CD4-positive, alpha-beta memory T cell (primary cell): Measurements from ENCODE around the gene PCBP1. TPM values are rescaled to one million over a fixed set of nuclear protein-coding genes. Genes with fewer than 3 reads are reported as not detected.
A peak's percentile ranks its signal among the peaks of the same experiment; 100 is the strongest.

ENCODE experiments used
- CTCF ChIA-PET: fragments of 350-600 bp; sonication (Branson Sonifier 250); formaldehyde crosslinking; loops from one replicate; lab custom pipeline; 2021; ENCODE audit warnings: inconsistent platforms; ENCODE audit not compliant: partially characterized antibody; lab: Charles Lee
- POLR2A ChIA-PET: fragments of 350-600 bp; sonication (Branson Sonifier 250); formaldehyde crosslinking; loops from one replicate; lab custom pipeline; 2021; ENCODE audit not compliant: partially characterized antibody; lab: Charles Lee
- DNase-seq, 5 donors: peaks; one replicate each; pipeline versions ENCODE4 v3.0.0 to v3.0.0-alpha.2; 2020 to 2022; ENCODE audit warnings: mixed read lengths in 1 of 5
- H3K27ac ChIP-seq: one replicate; pipeline ENCODE4 v1.7.0; 2013; ENCODE audit warnings: low read depth, low read length
- H3K27me3 ChIP-seq: 2 replicates; pipeline ENCODE4 v1.7.0; 2013; ENCODE audit warnings: mild to moderate bottlenecking, low read length, moderate library complexity; ENCODE audit not compliant: insufficient read depth
- H3K36me3 ChIP-seq: 2 replicates; pipeline ENCODE4 v1.7.0; 2013; ENCODE audit warnings: mild to moderate bottlenecking, low read length, moderate library complexity; ENCODE audit not compliant: insufficient read depth
- H3K4me1 ChIP-seq: 2 replicates; pipeline ENCODE4 v1.7.0; 2013; ENCODE audit warnings: mild to moderate bottlenecking, low read length, moderate library complexity; ENCODE audit not compliant: insufficient read depth
- H3K4me3 ChIP-seq, 2 donors: one replicate each; pipeline ENCODE4 v1.7.0; 2013; ENCODE audit warnings: low read length in 2 of 2, mild to moderate bottlenecking in 1 of 2
- H3K9me3 ChIP-seq, 2 donors: one replicate each; pipeline ENCODE4 v1.7.0; 2013; ENCODE audit warnings: low read length in 2 of 2, control low read depth in 1 of 2; ENCODE audit not compliant: control insufficient read depth in 1 of 2
- H3K27ac Mint-ChIP-seq, 7 donors: one replicate each; pipeline ENCODE4 v1.8.0; 2020 to 2021; ENCODE audit warnings: mixed read lengths in 7 of 7, mild to moderate bottlenecking in 6 of 7, inconsistent platforms in 3 of 7, moderate library complexity in 3 of 7
- H3K27me3 Mint-ChIP-seq, 2 donors: one replicate each; pipeline ENCODE4 v1.8.0; 2020 to 2021; ENCODE audit warnings: mixed read lengths in 2 of 2
- H3K36me3 Mint-ChIP-seq, 2 donors: one replicate each; pipeline ENCODE4 v1.8.0; 2020 to 2021; ENCODE audit warnings: mixed read lengths in 2 of 2, inconsistent platforms in 1 of 2, mild to moderate bottlenecking in 1 of 2
- H3K4me1 Mint-ChIP-seq, 4 donors: one replicate each; pipeline ENCODE4 v1.8.0; 2020 to 2021; ENCODE audit warnings: mixed read lengths in 4 of 4, mild to moderate bottlenecking in 1 of 4
- H3K4me3 Mint-ChIP-seq, 8 donors: one replicate each; pipeline ENCODE4 v1.8.0; 2020 to 2021; ENCODE audit warnings: mixed read lengths in 8 of 8, mild to moderate bottlenecking in 7 of 8, moderate library complexity in 6 of 8, inconsistent platforms in 3 of 8
- H3K9me3 Mint-ChIP-seq, 8 donors: one replicate each; pipeline ENCODE4 v1.8.0; 2020 to 2021; ENCODE audit warnings: mixed read lengths in 8 of 8, mild to moderate bottlenecking in 5 of 8, inconsistent platforms in 3 of 8, moderate library complexity in 1 of 8
- intact Hi-C: fragments of 100-400 bp; cut with micrococcal nuclease; formaldehyde crosslinking; loops from one replicate; pipeline ENCODE4 v1.15.1; 2023
- polyA plus RNA-seq, 2 donors: library from polyadenylated mRNA; unstranded; fragments of 300-500 nt; fragmentation: Illumina TruSeq; gene quantifications; one replicate each; pipeline ENCODE4 v1.2.3, GENCODE V29; 2021
- total RNA-seq, 2 experiments: library from RNA; stranded (reverse); gene quantifications; one replicate each; pipeline ENCODE4 v1.2.3, GENCODE V29; 2021

Gene PCBP1
- total and polyA plus RNA-seq, 4 experiments from 2014 or later: 116 to 383 (median 263) TPM

GRCh38 chr2:70121627-70122372 lies 34.5 kb downstream of the PCBP1 start:
- Histone ChIP-seq H3K36me3 (no peaks in the 10 kb centered on the region), H3K27ac (no peak overlapping the region), H3K4me3 (no peak overlapping the region), H3K27me3 (no peaks in the 10 kb centered on the region), H3K4me1 (peaks cover 50% of the 10 kb centered on the region), H3K9me3 (no peaks in the 10 kb centered on the region)
- Mint-ChIP-seq H3K36me3 (peaks cover 0 to 14% of the 10 kb centered on the region in 2 donors), H3K27me3 (peaks cover 0 to 3% of the 10 kb centered on the region in 2 donors), H3K9me3 (peaks cover 0 to 5% (median 0%) of the 10 kb centered on the region in 8 donors), H3K4me1 (peaks cover 27 to 59% (median 49%) of the 10 kb centered on the region in 4 donors), H3K27ac (peak overlapping the region; percentile 4 to 99 (median 41)), H3K4me3 (no peak overlapping the region)
- intact Hi-C loops: no loop called here
- POLR2A ChIA-PET: interaction anchor here (5.2 to 25.9 kb wide), 5 partner anchors 10 to 207 kb away, joined by 81 to 2231 read pairs (median 241); partner anchors contain the start of genes MXD1 and PCBP1
- no peak for DNase-seq
- CTCF ChIA-PET: interaction anchor here (0.7 to 6.2 kb wide), 9 partner anchors 9 to 392 kb away, joined by 3 to 101 read pairs (median 5); partner anchors contain the start of gene PCBP1

- Histone ChIP-seq H3K9me3 (no peaks in the 10 kb centered on the region), H3K36me3 (no peaks in the 10 kb centered on the region), H3K4me1 (peaks cover 57% of the 10 kb centered on the region), H3K4me3 (no peak overlapping the region), H3K27me3 (no peaks in the 10 kb centered on the region), H3K27ac (no peak overlapping the region)
- ChIA-PET CTCF (interaction anchor here (0.7 to 6.2 kb wide), 8 partner anchors 10 to 392 kb away, joined by 3 to 101 read pairs (median 6); partner anchors contain the start of gene PCBP1), POLR2A (interaction anchor here (5.2 to 25.9 kb wide), 5 partner anchors 11 to 208 kb away, joined by 81 to 2231 read pairs (median 241); partner anchors contain the start of genes MXD1 and PCBP1)
- DNase-seq: no peak
- peaks cover 0 to 3% of the 10 kb centered on the region in 2 donors for H3K27me3 Mint-ChIP-seq
- intact Hi-C loops: no loop called here
- peak overlapping the region in 3 of 8 donors; percentile 56 to 98 (median 89) for H3K4me3 Mint-ChIP-seq
- peaks cover 0 to 5% (median 0%) of the 10 kb centered on the region in 8 donors for H3K9me3 Mint-ChIP-seq
- H3K27ac Mint-ChIP-seq: peak overlapping the region; percentile 6 to 100 (median 99)
- peaks cover 0 to 16% of the 10 kb centered on the region in 2 donors for H3K36me3 Mint-ChIP-seq
- H3K4me1 Mint-ChIP-seq: peaks cover 31 to 65% (median 52%) of the 10 kb centered on the region in 4 donors
Observed at GRCh38 chr2:70122470-70122869, 35.2 kb downstream of the PCBP1 start.

- Histone ChIP-seq H3K9me3 (no peaks in the 10 kb centered on the region), H3K27me3 (no peaks in the 10 kb centered on the region), H3K36me3 (no peaks in the 10 kb centered on the region), H3K4me1 (peaks cover 65% of the 10 kb centered on the region), H3K4me3 (peak overlapping the region; percentile 99 to 100), H3K27ac (peak overlapping the region; percentile 97)
- intact Hi-C loops: no loop called here
- Mint-ChIP-seq H3K27me3 (peaks cover 0 to 3% of the 10 kb centered on the region in 2 donors), H3K36me3 (peaks cover 0 to 16% of the 10 kb centered on the region in 2 donors), H3K4me3 (peak overlapping the region; percentile 89 to 99 (median 94)), H3K9me3 (peaks cover 0 to 5% (median 0%) of the 10 kb centered on the region in 8 donors), H3K4me1 (peaks cover 37 to 73% (median 58%) of the 10 kb centered on the region in 4 donors), H3K27ac (peak overlapping the region; percentile 95 to 100 (median 100))
- no peak for DNase-seq
- POLR2A ChIA-PET: interaction anchor here (0.9 to 25.9 kb wide), 11 partner anchors 11 to 479 kb away, joined by 4 to 2231 read pairs (median 20); partner anchors contain the start of genes AAK1, C2orf42, GMCL1 and MXD1
- CTCF ChIA-PET: interaction anchor here (1.1 to 6.2 kb wide), 15 partner anchors 10 to 80 kb away, joined by 3 to 101 read pairs (median 8); partner anchors contain the start of gene PCBP1
Observed at GRCh38 chr2:70123051-70123828, 36.0 kb downstream of the PCBP1 start.

GRCh38 chr2:70123829-70124116 lies 36.5 kb downstream of the PCBP1 start:
- peaks cover 66% of the 10 kb centered on the region for H3K4me1 ChIP-seq
- peaks cover 0 to 16% of the 10 kb centered on the region in 2 donors for H3K36me3 Mint-ChIP-seq
- no peaks in the 10 kb centered on the region for H3K27me3 ChIP-seq
- POLR2A ChIA-PET: interaction anchor here (0.6 to 25.9 kb wide), 17 partner anchors 12 to 733 kb away, joined by 3 to 2231 read pairs (median 8); partner anchors contain the start of genes AAK1, C2orf42, GMCL1 and MXD1
- H3K36me3 ChIP-seq: no peaks in the 10 kb centered on the region
- H3K4me3 Mint-ChIP-seq: peak overlapping the region; percentile 89 to 99 (median 94)
- H3K27ac Mint-ChIP-seq: peak overlapping the region; percentile 95 to 100 (median 100)
- peaks cover 35 to 74% (median 58%) of the 10 kb centered on the region in 4 donors for H3K4me1 Mint-ChIP-seq
- peak overlapping the region; percentile 99 to 100 for H3K4me3 ChIP-seq
- intact Hi-C loops: loop anchor here (1.0 to 2.0 kb wide), 5 partner anchors 9 to 37 kb away; no protein-coding TSS in a partner anchor
- H3K27ac ChIP-seq: peak overlapping the region; percentile 97
- no peak for DNase-seq
- H3K9me3 Mint-ChIP-seq: peaks cover 0 to 5% (median 0%) of the 10 kb centered on the region in 8 donors
- no peaks in the 10 kb centered on the region for H3K9me3 ChIP-seq
- H3K27me3 Mint-ChIP-seq: peaks cover 0 to 3% of the 10 kb centered on the region in 2 donors
- CTCF ChIA-PET: interaction anchor here (1.1 to 6.2 kb wide), 13 partner anchors 8 to 209 kb away, joined by 3 to 101 read pairs (median 10); partner anchors contain the start of genes MXD1 and PCBP1

- Histone ChIP-seq H3K9me3 (no peaks in the 10 kb centered on the region), H3K27me3 (no peaks in the 10 kb centered on the region), H3K4me3 (peak overlapping the region; percentile 29 to 99), H3K4me1 (peaks cover 64% of the 10 kb centered on the region), H3K36me3 (no peaks in the 10 kb centered on the region), H3K27ac (peak overlapping the region; percentile 97)
- peaks cover 0 to 3% of the 10 kb centered on the region in 2 donors for H3K27me3 Mint-ChIP-seq
- H3K27ac Mint-ChIP-seq: peak overlapping the region; percentile 95 to 100 (median 100)
- peaks cover 0 to 5% (median 0%) of the 10 kb centered on the region in 8 donors for H3K9me3 Mint-ChIP-seq
- DNase-seq: peak in 2 of 5 donors; percentile 75 to 82
- peaks cover 34 to 73% (median 57%) of the 10 kb centered on the region in 4 donors for H3K4me1 Mint-ChIP-seq
- ChIA-PET POLR2A (interaction anchor here (0.6 to 25.9 kb wide), 18 partner anchors 13 to 481 kb away, joined by 3 to 2231 read pairs (median 8); partner anchors contain the start of genes AAK1, C2orf42, GMCL1 and MXD1), CTCF (interaction anchor here (0.7 to 6.2 kb wide), 15 partner anchors 9 to 529 kb away, joined by 3 to 101 read pairs (median 7); partner anchors contain the start of genes MXD1 and PCBP1)
- intact Hi-C loops: loop anchor here (1.0 to 2.0 kb wide), 6 partner anchors 7 to 39 kb away; no protein-coding TSS in a partner anchor
- peaks cover 0 to 16% of the 10 kb centered on the region in 2 donors for H3K36me3 Mint-ChIP-seq
- peak overlapping the region; percentile 89 to 99 (median 94) for H3K4me3 Mint-ChIP-seq
Observed at GRCh38 chr2:70124983-70125480, 37.8 kb downstream of the PCBP1 start.

GRCh38 chr2:70125498-70125898 lies 38.2 kb downstream of the PCBP1 start:
- peak overlapping the region; percentile 95 to 100 (median 100) for H3K27ac Mint-ChIP-seq
- Histone ChIP-seq H3K27me3 (no peaks in the 10 kb centered on the region), H3K9me3 (no peaks in the 10 kb centered on the region), H3K4me1 (peaks cover 69% of the 10 kb centered on the region), H3K36me3 (no peaks in the 10 kb centered on the region), H3K27ac (peak overlapping the region; percentile 97), H3K4me3 (peak overlapping the region; percentile 29 to 99)
- peaks cover 0 to 5% (median 0%) of the 10 kb centered on the region in 8 donors for H3K9me3 Mint-ChIP-seq
- CTCF ChIA-PET: interaction anchor here (0.6 to 6.2 kb wide), 12 partner anchors 11 to 530 kb away, joined by 3 to 101 read pairs (median 8); partner anchors contain the start of gene PCBP1
- intact Hi-C loops: loop anchor here (1.0 to 2.0 kb wide), 2 partner anchors 11 to 31 kb away; no protein-coding TSS in a partner anchor
- DNase-seq: no peak
- POLR2A ChIA-PET: interaction anchor here (0.6 to 25.9 kb wide), 12 partner anchors 13 to 232 kb away, joined by 3 to 2231 read pairs (median 16); partner anchors contain the start of genes C2orf42, MXD1, PCBP1 and PCYOX1
- H3K4me3 Mint-ChIP-seq: peak overlapping the region; percentile 89 to 99 (median 94)
- peaks cover 0 to 3% of the 10 kb centered on the region in 2 donors for H3K27me3 Mint-ChIP-seq
- peaks cover 0 to 16% of the 10 kb centered on the region in 2 donors for H3K36me3 Mint-ChIP-seq
- H3K4me1 Mint-ChIP-seq: peaks cover 34 to 77% (median 60%) of the 10 kb centered on the region in 4 donors
